Ovary (tissue), 9 donors: Measurements from ENCODE around the gene MTHFD1L. TPM values are rescaled to one million over a fixed set of nuclear protein-coding genes. Genes with fewer than 3 reads are reported as not detected.
A peak's percentile ranks its signal among the peaks of the same experiment; 100 is the strongest.
"Not testable (repeated sequence)": the region's sequence is repeated elsewhere in the genome, so short reads cannot be mapped to it uniquely, and the experiment has no call there.

ENCODE experiments used
- DNase-seq, 5 donors: peaks; one replicate each; pipeline ENCODE4 v3.0.0-alpha.2; 2019 to 2020
- H3K27ac ChIP-seq, 2 donors: fragments of 200-600 bp; one replicate each; pipeline versions ENCODE4 v1.5.1 to v1.8.0; 2019 to 2022
- H3K27me3 ChIP-seq: fragments of 200-600 bp; one replicate; pipeline ENCODE4 v1.8.0; 2022
- H3K36me3 ChIP-seq: fragments of 200-600 bp; sonication (generic); one replicate; pipeline ENCODE4 v1.5.1; 2019
- H3K4me1 ChIP-seq: one replicate; pipeline ENCODE4 v1.8.1; 2013; ENCODE audit warnings: mild to moderate bottlenecking, moderate library complexity; ENCODE audit not compliant: insufficient read depth
- H3K4me3 ChIP-seq: fragments of 200-600 bp; sonication (generic); one replicate; pipeline ENCODE4 v1.5.1; 2017
- H3K9me3 ChIP-seq, 2 donors: fragments of 200-600 bp in 1 of 2; sonication (generic) in 1 of 2; one replicate each; pipeline versions ENCODE4 v1.5.1 to v1.8.1; 2013 to 2019; ENCODE audit warnings: mild to moderate bottlenecking in 1 of 2, moderate library complexity in 1 of 2
- EP300 ChIP-seq: sonication (generic); formaldehyde crosslinking; IDR thresholded peaks from one replicate; pipeline ENCODE4 v1.6.1; 2017; ENCODE audit warnings: antibody characterized with exemption
- POLR2A ChIP-seq: fragments of 450-650 bp; IDR thresholded peaks from one replicate; pipeline ENCODE4 v1.6.1; 2017; ENCODE audit warnings: antibody characterized with exemption, mild to moderate bottlenecking, moderate library complexity
- WGBS, 3 donors: extraction: QIAGEN DNeasy Blood & Tissue Kit in 1 of 3; methylation state at CpG; one replicate each; pipeline versions ENCODE4 v1.1.5 to v1.1.7; 2013 to 2017; 5-methylcytosine and 5-hydroxymethylcytosine counted together
- intact Hi-C, 4 donors: fragments of 100-400 bp; cut with DNase I; formaldehyde crosslinking; loops; one replicate each; pipeline versions ENCODE4 v1.11.0 to v1.15.1; 2022 to 2023
- polyA plus RNA-seq, 2 donors: library from polyadenylated mRNA; stranded (reverse); fragments of 200-250 nt in 1 of 2; fragments of 350-450 nt in 1 of 2; fragmentation: Illumina TruSeq in 1 of 2; extraction: RNeasy Lipid Tissue Mini Kit (QIAGEN cat#74804) in 1 of 2; gene quantifications; one replicate each; pipeline ENCODE4 v1.2.3, GENCODE V29; 2013 to 2014
- total RNA-seq, 7 donors: library from RNA; depleted of rRNA in 2 of 7; stranded (reverse); fragments of >200 nt in 2 of 7; fragmentation: NEBNext Ultra II Directional in 3 of 7; extraction: Animal tissue kit (Norgen Biotek cat#: 25700) in 3 of 7; gene quantifications; one replicate each; pipeline versions ENCODE4 v1.1.0 to v1.2.4, GENCODE V29; 2016 to 2023
- TF ChIP-seq, protein P1 (sequence below), 3 donors: fragments of 450-650 bp in 2 of 3; fragments of 200-600 bp in 1 of 3; IDR thresholded peaks; one replicate each; pipeline versions ENCODE4 v1.5.1 to v1.8.0; 2016 to 2022; ENCODE audit warnings: antibody characterized with exemption in 3 of 3, mild to moderate bottlenecking in 1 of 3
- donor health status: DM: no; HTN: no; CAD: no; lungs with moderate emphysema.
- donor health status: DM: no; HTN: no; CAD: no.
- donor health status: Bipolar disorder and iron deficiency.
- donor health status: DM: yes; HTN: yes; CAD: no.
- donor health status: DM: no; HTN: no; CAD: no.
- donor health status: DM: yes; HTN: yes; CAD: no.

MTHFD1L gene
- total and polyA plus RNA-seq, 9 donors: 13.0 to 91.1 (median 23.6) TPM

DNA sequence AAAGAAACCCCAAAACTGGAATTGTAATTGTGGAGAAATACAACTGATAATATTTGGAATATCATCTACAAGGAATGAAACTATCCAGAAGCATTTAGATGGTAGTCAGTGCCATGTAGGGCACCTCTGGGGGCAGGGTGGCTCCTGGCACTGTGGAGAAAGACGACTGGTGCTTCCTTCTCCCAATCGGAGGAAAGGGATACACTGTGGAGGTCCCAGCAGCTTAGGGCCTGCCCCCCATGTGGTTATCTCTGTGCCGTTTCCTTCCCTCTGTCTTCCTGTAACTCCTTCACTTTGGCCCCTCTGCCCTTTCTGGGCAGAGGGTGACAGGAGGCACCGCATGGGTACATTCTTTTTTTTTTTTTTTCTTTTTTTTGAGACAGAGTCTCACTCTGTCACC is 178.4 kb downstream of the MTHFD1L start:
- Histone ChIP-seq H3K27me3 (no peaks in the 10 kb centered on the region), H3K4me3 (no peak overlapping the region), H3K4me1 (peaks cover 10% of the 10 kb centered on the region), H3K27ac (peak overlapping the region in 1 of 2 donors; percentile 64), H3K9me3 (no peaks in the 10 kb centered on the region), H3K36me3 (no peaks in the 10 kb centered on the region)
- 87 to 95% (median 94%) methylated on average over 4 of the region's 4 CpGs for WGBS, 3 donors
- no peak for TF ChIP-seq POLR2A
- no peak for TF ChIP-seq EP300
- TF ChIP-seq, protein P1, sequence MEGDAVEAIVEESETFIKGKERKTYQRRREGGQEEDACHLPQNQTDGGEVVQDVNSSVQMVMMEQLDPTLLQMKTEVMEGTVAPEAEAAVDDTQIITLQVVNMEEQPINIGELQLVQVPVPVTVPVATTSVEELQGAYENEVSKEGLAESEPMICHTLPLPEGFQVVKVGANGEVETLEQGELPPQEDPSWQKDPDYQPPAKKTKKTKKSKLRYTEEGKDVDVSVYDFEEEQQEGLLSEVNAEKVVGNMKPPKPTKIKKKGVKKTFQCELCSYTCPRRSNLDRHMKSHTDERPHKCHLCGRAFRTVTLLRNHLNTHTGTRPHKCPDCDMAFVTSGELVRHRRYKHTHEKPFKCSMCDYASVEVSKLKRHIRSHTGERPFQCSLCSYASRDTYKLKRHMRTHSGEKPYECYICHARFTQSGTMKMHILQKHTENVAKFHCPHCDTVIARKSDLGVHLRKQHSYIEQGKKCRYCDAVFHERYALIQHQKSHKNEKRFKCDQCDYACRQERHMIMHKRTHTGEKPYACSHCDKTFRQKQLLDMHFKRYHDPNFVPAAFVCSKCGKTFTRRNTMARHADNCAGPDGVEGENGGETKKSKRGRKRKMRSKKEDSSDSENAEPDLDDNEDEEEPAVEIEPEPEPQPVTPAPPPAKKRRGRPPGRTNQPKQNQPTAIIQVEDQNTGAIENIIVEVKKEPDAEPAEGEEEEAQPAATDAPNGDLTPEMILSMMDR (IDR thresholded peaks at IDR 0.05): no peak
- DNase-seq: no peak
- intact Hi-C loops: no loop called here

DNA sequence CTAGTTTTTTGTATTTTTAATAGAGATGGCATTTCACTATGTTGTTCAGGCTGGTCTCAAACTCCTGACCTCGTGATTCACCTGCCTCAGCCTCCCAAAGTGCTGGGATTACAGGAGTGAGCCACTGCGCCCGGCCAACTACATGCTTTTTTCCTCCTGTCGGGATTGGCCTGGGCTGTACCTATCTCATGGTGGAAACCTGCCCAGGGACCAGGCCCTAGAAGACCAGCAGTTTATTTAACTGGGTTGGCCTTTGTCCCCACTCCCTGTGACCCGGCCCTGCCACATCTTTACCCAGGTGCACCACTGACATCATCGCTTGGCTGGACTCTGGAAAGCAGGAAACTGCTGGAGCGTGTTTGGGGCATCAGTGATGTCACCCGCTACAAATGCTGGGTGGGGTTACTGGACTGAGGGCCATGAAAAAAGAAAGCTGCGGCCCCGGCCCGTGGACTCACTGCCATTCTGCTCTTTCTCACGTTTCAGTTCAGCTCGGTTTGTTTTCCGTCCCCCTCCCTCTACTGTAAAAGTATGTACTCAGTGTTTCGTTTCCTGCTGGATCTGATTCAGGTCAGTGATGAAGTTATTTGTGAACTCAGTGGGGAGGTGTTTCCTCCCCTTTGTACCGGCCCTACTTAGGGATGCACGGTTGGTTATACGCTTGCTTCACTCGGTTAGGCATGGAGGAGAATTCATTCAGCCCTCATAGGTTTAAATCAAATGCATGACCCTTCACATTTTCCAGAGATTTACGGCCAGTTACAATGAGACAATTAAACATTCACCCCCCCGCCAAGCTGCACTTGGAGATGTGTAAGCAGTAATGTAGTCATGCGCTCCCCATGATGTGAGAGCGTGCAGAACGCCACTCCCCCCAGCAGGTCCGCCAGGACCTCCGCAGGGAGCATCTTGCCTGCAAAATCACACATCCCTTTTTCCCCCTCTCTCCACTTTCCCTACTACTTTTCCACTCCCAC is 179.3 kb downstream of the MTHFD1L start:
- WGBS, 3 donors: 26 to 31% (median 30%) methylated on average over 26 of the region's 26 CpGs
- peak; percentile 73 to 84 (median 80) for DNase-seq
- Histone ChIP-seq H3K4me3 (peak overlapping the region; percentile 4), H3K9me3 (no peaks in the 10 kb centered on the region), H3K36me3 (no peaks in the 10 kb centered on the region), H3K27me3 (no peaks in the 10 kb centered on the region), H3K27ac (peak overlapping the region in 1 of 2 donors; percentile 64), H3K4me1 (peaks cover 10% of the 10 kb centered on the region)
- intact Hi-C loops: no loop called here
- TF ChIP-seq EP300: peak; percentile 10
- TF ChIP-seq, protein P1 (IDR thresholded peaks at IDR 0.05): no peak

DNA sequence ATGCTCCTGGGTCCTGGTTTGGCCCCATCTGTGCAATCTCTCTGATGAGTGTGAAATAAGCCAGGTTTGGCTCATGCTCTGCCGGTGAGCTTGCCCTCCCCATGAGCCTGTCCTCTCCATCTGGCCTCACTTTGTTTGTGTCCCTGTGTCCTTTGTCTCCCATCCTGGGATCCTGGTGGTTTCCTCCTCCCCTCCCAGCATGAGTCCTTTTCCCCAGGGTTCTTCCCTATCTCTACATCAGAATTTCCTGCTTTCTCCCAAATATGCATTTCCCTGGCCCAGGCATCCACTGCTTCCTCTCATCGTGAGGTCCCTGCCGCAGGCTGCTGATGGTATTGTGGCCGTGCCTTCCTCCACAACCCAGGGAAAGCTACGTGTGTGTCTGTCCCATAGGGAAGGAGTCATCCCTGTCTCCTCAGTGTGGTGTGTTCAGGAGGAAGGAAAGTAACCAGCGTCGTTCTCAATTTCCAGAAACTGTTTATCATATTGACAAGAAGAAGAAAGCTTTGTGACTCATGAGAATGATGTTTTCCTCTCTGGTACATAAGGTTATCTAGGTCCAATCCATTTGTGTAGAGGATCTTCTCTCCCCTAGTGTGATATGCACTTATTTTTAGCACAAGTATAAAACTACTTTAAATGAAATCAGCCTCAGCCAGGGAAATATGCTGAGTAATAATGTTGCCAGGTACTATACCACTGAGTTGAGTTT is 180.2 kb downstream of the MTHFD1L start:
- H3K9me3 ChIP-seq, H3K4me3 ChIP-seq, H3K27me3 ChIP-seq, H3K4me1 ChIP-seq, DNase-seq, intact Hi-C loops, H3K36me3 ChIP-seq: not testable (repeated sequence)
- WGBS, 3 donors: 25 to 42% (median 31%) methylated on average over 7 of the region's 7 CpGs
- H3K27ac ChIP-seq: peak overlapping the region in 1 of 2 donors; percentile 64

DNA sequence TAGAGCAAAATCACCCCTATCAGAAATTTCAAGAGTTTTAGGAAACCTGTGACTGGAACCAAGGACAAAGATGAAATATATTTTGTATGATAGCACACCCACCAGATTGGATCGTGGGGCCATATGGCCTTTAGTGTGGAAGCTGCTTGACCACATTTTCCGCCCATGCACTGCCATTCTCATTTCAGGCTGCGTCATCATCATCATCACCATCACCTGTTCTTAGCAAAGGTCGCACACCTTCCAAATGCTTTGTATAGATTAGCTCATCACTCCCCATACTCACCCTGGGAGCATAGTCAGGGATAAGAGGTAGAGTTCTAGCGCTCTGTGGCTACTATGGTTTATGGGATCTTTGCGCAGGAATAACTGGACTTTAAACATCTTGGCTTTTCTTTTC is 185.7 kb downstream of the MTHFD1L start:
- intact Hi-C loops: no loop called here
- TF ChIP-seq EP300 (no peak), POLR2A (no peak)
- TF ChIP-seq, protein P1 (IDR thresholded peaks at IDR 0.05): no peak
- 96 to 97% (median 96%) methylated on average over 6 of the region's 6 CpGs for WGBS, 3 donors
- H3K4me3 ChIP-seq: no peak overlapping the region
- H3K36me3 ChIP-seq: no peaks in the 10 kb centered on the region
- DNase-seq: no peak
- no peaks in the 10 kb centered on the region for H3K4me1 ChIP-seq
- no peak overlapping the region for H3K27ac ChIP-seq
- no peaks in the 10 kb centered on the region for H3K27me3 ChIP-seq
- no peaks in the 10 kb centered on the region for H3K9me3 ChIP-seq
